ENCODE measurements around the gene PRKCA.

Gene PRKCA

DNA sequence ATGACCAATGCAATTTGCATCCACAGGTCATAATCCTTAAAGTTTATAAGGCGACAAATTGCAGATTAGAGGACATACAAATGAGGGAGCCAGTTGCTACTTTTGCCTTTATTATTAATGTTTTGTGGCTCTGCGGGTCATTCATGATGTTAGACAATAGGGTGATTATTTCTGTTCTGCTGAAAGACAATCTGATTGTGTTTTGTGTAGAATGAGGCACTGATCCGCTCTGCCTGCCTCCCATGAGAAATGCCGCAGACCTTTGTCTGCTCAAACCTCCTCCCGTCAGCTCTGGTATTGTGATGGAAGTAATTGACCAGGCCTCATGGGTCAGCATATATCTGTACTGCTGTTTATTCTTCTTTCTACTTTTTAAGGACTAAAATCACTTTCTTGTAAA is 224.9 kb downstream of the PRKCA start:
- no peak for DNase-seq

DNA sequence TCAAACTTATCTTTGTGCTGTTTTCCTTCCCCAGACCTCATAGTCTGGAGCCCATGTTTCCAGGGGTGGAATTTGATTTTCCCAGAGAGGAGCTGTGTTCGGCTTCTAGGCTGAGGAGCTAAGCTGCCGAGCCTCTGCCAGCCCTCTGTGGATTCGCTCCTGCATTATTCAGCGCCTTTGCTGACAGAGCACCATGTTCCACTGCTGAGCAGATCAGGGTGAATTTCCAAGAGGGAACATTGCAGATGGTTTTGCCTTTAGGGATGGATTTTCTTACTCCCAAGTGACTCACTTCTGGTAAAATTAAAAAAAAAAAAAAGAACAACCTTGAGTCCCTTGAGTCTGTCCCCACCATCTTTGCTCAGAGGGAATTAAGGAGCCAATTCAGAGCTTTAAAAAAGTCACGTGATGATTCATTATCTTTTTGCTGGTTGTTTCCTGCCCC is 229.5 kb downstream of the PRKCA start:
- DNase-seq = no peak

- DNase-seq = no peak
Measured at GRCh38 chr17:66533572-66533971, 231.2 kb downstream of the PRKCA start.

GRCh38 chr17:66533986-66534385 is 231.6 kb downstream of the PRKCA start:
- DNase-seq = no peak

DNA sequence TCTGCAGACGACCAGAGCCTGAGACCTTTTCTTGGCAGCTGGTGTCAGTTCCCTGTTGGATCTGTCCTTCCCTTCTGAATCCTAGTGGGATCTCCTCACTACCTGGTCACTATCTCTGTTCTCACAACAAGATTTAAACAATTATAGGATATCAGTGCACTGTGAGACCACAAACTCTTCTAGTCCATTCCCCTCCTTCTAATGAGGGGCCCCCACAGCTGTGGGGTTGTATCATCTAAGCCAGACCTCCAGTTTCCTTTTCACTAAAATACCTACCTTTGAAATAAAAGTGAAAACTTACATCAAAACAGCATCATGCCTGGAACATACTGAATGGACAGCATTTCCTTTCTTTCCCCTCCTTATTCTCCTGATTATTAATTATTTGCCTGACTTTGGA is 233.2 kb downstream of the PRKCA start:
- no peak for DNase-seq

GRCh38 chr17:66537502-66537901 is 235.1 kb downstream of the PRKCA start:
- DNase-seq = no peak

- peak; percentile 5 for DNase-seq
Measured at GRCh38 chr17:66538776-66539175, 236.4 kb downstream of the PRKCA start.

DNA sequence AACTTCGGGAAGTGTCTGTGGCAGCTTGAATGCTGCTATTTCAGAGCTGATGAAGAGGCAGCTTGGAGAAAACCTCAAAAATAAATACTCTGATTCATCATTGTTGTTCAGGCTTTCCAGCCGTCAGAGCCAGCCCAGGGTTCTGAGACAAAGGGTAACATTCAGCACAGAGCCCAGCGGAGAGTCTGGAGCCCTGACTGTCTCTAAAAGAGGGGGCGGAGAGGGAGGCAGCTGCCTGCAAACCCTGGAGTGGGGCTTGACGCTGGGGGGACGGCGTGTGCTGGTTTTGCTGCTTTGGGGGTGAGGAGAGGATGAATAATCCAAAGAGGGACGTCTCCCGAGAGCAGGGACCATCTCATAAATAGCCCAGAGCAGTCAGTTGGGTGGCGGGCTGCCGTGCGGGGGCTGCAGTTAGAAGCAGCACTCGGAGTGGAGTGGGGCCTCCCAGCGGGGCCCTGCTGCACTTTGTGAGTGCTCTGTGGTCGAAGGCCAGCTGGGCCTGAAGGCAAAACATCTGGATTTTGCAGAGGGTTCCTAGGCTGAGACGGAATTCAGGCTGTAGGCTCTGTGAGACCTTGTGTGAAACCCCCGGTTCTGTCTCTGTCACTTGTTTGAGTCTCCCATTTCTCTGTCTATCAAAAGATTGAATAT is 237.8 kb downstream of the PRKCA start:
- DNase-seq = no peak

- DNase-seq = peak; percentile 9
Measured at GRCh38 chr17:66541461-66542128, 239.2 kb downstream of the PRKCA start.

GRCh38 chr17:66542129-66542966 is 239.9 kb downstream of the PRKCA start:
- no peak for DNase-seq

DNA sequence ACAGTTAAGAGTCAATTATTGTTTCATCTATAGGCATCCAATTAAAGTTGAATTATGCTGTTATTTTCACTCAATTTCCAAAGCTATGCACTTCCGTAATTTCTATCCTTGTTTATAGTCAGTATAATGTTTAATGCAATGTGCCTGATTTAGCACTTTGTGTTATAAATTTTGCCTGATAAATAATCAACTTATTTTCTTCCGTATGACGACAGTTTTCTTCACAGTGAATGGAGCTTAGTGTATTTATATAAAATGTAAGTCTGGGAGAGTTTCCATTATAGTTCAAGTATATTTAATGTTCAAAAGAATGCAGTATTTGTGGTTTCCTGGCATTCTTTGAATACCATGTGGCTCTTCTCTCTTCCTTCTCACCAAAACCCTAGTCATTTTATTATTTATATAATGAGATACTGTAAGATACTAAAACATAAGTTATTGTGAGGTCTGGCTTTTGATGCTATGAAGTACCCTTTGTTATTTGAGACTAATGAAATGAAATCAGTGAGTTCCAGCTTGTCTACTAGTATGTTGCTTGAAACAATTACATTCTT is 240.6 kb downstream of the PRKCA start:
- DNase-seq = no peak

DNA sequence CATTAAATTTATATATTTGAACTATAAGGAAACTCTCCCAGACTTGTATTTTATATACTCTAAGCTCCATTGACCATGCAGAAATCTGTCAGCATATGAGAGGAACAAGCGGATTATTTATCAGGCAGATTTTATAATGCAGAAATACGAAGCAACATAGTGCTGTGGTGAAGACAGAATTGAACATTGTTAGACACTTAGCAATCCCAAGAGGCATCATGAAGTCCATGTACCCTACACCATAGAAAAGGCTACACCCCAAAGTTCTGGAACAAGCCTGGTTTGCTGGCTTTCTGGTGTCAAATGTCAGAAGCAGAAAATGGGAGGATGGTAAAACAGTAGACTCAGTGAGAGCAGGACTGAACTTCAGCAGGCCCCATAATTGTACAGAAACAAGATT is 241.1 kb downstream of the PRKCA start:
- no peak for DNase-seq

DNA sequence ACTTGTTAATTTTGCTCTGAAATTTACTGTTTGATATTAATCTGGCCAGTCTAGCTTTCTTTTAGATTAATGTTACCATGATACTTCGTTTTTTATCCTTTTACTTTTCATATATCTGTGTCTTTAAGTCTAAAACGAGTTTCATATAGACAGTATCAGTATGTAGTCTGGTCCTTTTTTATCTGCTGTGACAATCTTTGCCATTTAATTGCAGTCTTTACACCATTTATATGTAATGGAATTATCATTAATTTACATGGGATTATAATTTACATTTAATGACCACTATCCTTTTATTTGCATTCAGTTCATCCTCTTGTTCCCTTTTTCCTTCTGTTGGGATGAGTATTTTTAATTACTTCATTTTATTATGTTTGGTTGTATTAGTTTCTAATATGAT is 243.5 kb downstream of the PRKCA start:
- no peak for DNase-seq

- DNase-seq = no peak
Measured at GRCh38 chr17:66547151-66547865, 244.9 kb downstream of the PRKCA start.

GRCh38 chr17:66548158-66548557 is 245.7 kb downstream of the PRKCA start:
- DNase-seq = no peak

DNA sequence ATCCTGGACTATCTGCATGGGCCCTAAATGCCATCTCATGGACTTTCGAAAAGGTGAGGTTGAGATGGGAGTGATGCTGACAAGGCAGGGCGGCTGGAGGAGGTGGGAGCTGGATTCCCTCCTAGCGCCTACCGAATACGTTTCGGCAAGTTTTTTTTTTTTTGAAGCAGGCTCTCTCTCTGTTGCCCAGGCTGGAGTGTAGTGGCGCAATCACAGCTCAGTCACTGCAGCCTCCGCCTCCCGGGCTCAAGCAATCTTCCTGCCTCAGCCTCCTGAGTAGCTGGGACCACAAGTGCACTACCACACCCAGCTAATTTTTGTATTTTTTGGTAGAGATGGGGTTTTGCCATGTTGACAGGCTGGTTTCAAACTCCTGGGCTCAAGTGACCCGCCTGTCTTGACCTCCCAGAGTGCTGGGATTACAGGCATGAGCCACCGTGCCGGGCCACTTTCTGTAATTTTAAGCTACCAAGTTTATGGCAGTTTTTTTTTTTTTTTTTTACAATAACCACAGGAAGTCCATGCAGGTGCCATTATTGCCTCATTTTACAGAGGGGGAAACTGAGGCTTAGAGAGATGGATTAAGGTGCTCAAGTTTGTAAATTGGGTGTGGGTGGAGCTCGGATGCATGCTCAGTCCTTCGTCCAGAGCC is 246.4 kb downstream of the PRKCA start:
- no peak for DNase-seq

DNA sequence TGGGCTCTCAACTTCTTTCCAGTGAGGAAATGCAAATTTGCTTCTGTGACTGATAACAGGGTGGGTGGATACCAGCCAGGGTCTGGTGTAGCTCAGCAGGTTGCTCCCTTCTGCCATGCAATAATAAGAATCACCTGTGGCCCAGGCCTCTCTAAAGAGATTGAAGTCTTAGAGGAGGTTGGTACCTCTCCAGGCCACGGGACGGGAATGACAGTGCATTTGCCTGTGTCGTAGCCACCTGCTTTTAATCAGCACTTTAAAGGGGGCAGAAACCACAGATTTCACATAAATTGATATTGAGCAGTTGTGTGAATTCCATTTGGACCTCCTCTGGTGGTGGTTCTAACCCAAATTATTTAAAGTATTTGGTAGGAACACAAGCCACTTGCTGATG is 246.9 kb downstream of the PRKCA start:
- no peak for DNase-seq

GRCh38 chr17:66549731-66550207 is 247.4 kb downstream of the PRKCA start:
- no peak for DNase-seq

DNA sequence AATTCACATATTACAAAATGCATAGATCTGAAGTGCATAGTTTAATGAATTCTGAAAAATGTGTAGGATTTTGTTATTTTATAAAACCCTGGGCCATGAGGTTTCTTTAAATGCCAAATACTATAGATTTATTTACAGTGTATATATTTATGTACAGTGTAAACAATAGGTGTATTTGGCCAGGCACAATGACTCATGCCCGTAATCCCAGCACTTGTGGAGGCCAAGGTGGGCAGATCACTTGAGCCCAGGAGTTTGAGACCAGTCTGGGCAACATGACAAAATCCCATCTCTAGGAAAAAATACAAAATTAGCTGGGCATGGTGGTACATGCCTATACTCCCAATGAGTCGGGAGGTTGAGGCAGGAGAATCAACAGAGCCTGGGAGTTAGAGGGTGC is 249.4 kb downstream of the PRKCA start:
- DNase-seq = no peak

DNA sequence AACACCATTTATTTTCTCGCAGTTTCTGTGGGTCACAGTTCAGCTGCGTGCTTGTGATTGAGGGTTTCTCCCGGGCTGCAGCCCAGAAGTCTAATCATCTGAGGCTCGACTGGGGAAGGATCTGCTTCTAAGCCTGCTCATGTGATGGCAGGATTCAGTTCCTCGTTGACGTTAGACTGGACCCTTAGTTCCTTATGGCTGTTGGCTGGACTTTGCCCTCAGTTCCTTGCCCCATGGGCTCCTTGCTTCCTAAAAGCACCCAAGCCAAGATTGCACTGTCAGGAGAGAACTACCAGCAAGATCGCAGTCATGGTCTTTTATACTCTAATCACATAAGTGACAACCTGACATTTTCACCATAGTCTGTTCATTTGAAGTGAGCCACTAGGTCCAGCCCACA is 250.0 kb downstream of the PRKCA start:
- DNase-seq = no peak

DNA sequence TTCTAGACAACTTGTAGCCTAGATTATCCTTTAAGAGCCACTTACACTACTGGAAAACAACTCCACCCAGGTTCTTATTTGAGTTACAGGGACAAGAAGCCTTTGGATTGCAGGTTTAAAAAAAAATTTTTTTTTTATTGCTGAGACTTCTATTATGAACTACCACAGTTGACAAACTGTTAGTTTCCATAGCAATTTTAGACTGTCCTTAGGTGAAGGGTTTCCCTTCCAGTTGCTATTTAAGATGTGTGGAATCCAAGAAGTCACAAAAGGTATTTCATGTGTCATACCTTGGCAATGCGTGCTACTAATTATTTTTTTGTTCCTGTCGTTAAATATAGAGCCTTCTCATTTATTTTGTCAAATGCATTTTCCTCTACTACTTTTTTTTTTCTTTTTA is 253.2 kb downstream of the PRKCA start:
- DNase-seq = no peak

- DNase-seq = no peak
Measured at GRCh38 chr17:66557200-66557599, 254.8 kb downstream of the PRKCA start.

Data from OCI-M1 (cell line).